ENCODE measurements around the gene FOXRED1.

GRCh38 chr11:126225295-126225665 is 43.7 kb upstream of the FOXRED1 start:
- TF ChIP-seq CTCF (IDR thresholded peaks at IDR 0.05) (no peak), EZH2 (IDR thresholded peaks at IDR 0.05; ENCODE audit: borderline replicate concordance, insufficient read depth, low read depth, low read length, poor library complexity, severe bottlenecking) (no peak)
